Keratinocyte (primary cell): ENCODE results near the gene EXOC4. TPM values are rescaled to one million over a fixed set of nuclear protein-coding genes. Genes with fewer than 3 reads are reported as not detected.

ENCODE experiments used
- DNase-seq: peaks from one replicate; pipeline ENCODE4 v3.0.0-alpha.2; 2011; ENCODE audit warnings: low read depth, missing footprints, low spot score
- FAIRE-seq: peaks from 2 replicates; lab custom pipeline; 2011; peaks lifted over from hg19 to GRCh38; lab: Jason Lieb, UNC
- H2AFZ ChIP-seq: 2 replicates; pipeline ENCODE4 v1.6.0; 2012; ENCODE audit warnings: low read length, control low read depth, inconsistent platforms; ENCODE audit not compliant: control insufficient read depth
- H3K27ac ChIP-seq: 2 replicates; pipeline ENCODE4 v1.5.1; 2011; ENCODE audit warnings: low read length; ENCODE audit not compliant: control insufficient read depth, insufficient read depth
- H3K27me3 ChIP-seq: 3 replicates; pipeline ENCODE4 v1.6.0; 2011; ENCODE audit warnings: low read length; ENCODE audit not compliant: control insufficient read depth, insufficient read depth; ENCODE audit errors: extremely low read depth
- H3K36me3 ChIP-seq, 2 experiments: 2 replicates in 1 of 2; 3 replicates in 1 of 2; pipeline ENCODE4 v1.5.1; 2011; ENCODE audit warnings: low read length in 2 of 2, mild to moderate bottlenecking in 1 of 2; ENCODE audit not compliant: control insufficient read depth in 2 of 2, insufficient read depth in 2 of 2; ENCODE audit errors: extremely low read depth in 1 of 2
- H3K4me1 ChIP-seq: 3 replicates; pipeline ENCODE4 v1.5.1; 2011; ENCODE audit warnings: low read length; ENCODE audit not compliant: control insufficient read depth, insufficient read depth; ENCODE audit errors: extremely low read depth
- H3K4me2 ChIP-seq: 3 replicates; pipeline ENCODE4 v1.6.0; 2011; ENCODE audit warnings: low read depth, low read length; ENCODE audit not compliant: control insufficient read depth, insufficient read depth; ENCODE audit errors: extremely low read depth
- H3K4me3 ChIP-seq, 3 experiments: fragments of 200-600 bp in 1 of 3; sonication (generic) in 1 of 3; 2 replicates in 2 of 3; 3 replicates in 1 of 3; pipeline ENCODE4 v1.5.1; 2011 to 2016; ENCODE audit warnings: low read length in 3 of 3, mild to moderate bottlenecking in 3 of 3, control low read depth in 2 of 3, inconsistent platforms in 1 of 3, low read depth in 1 of 3, mixed read lengths in 1 of 3, mixed run types in 1 of 3, moderate library complexity in 1 of 3; ENCODE audit not compliant: control insufficient read depth in 2 of 3, insufficient read depth in 2 of 3; ENCODE audit errors: extremely low read depth in 1 of 3
- H3K79me2 ChIP-seq: 2 replicates; pipeline ENCODE4 v1.6.0; 2012; ENCODE audit warnings: low read length; ENCODE audit not compliant: control insufficient read depth, insufficient read depth
- H3K9ac ChIP-seq: 3 replicates; pipeline ENCODE4 v1.6.0; 2011; ENCODE audit warnings: low read length; ENCODE audit not compliant: control insufficient read depth, insufficient read depth; ENCODE audit errors: extremely low read depth
- H3K9me1 ChIP-seq: 3 replicates; pipeline ENCODE4 v1.6.0; 2011; ENCODE audit warnings: low read length; ENCODE audit not compliant: control insufficient read depth, insufficient read depth; ENCODE audit errors: extremely low read depth
- H3K9me3 ChIP-seq: 2 replicates; pipeline ENCODE4 v1.5.1; 2012; ENCODE audit warnings: low read depth, low read length; ENCODE audit not compliant: control insufficient read depth
- H4K20me1 ChIP-seq: 3 replicates; pipeline ENCODE4 v1.6.0; 2011; ENCODE audit warnings: low read length; ENCODE audit not compliant: control insufficient read depth, insufficient read depth; ENCODE audit errors: extremely low read depth
- EZH2 ChIP-seq: IDR thresholded peaks from one replicate; pipeline ENCODE4 v1.6.1; 2012; ENCODE audit warnings: inconsistent platforms, mild to moderate bottlenecking, low read length, moderate library complexity
- dilution Hi-C: fragments of 300-500 bp; cut with MboI; formaldehyde crosslinking; loops from one replicate; pipeline ENCODE4 v1.7.0; 2020; ENCODE audit warnings: low sequenced_read_pairs; ENCODE audit not compliant: extremely low pct_ligation_motif_present
- polyA plus RNA-seq, 5 experiments: library from polyadenylated mRNA; depleted of rRNA in 3 of 5; stranded (reverse) in 3 of 5; stranded (forward) in 1 of 5; unstranded in 1 of 5; fragments of >200 nt; gene quantifications; 1 replicate in 1 of 5; 2 replicates in 3 of 5; 3 replicates in 1 of 5; pipeline versions ENCODE4 v1.2.1 to v1.2.3, GENCODE V29; 2011 to 2012; ENCODE audit warnings: missing spikeins in 2 of 5, low read depth in 1 of 5, low replicate concordance in 1 of 5
- TF ChIP-seq, protein P1 (sequence below), 3 experiments: IDR thresholded peaks in 1 of 3; conservative IDR thresholded peaks in 1 of 3; optimal IDR thresholded peaks in 1 of 3; 2 replicates in 2 of 3; 3 replicates in 1 of 3; pipeline versions ENCODE3 to v1.5.1; 2011; ENCODE audit warnings: low read length in 3 of 3, mild to moderate bottlenecking in 3 of 3, moderate library complexity in 2 of 3, control low read depth in 1 of 3, inconsistent platforms in 1 of 3; ENCODE audit not compliant: insufficient read depth in 2 of 3; ENCODE audit errors: extremely low read depth in 1 of 3

Gene EXOC4
- polyA plus RNA-seq, 1 donor (not counting 4 experiments of a cell fraction or from before 2014, with no cell fraction given): 52.6 TPM

DNA sequence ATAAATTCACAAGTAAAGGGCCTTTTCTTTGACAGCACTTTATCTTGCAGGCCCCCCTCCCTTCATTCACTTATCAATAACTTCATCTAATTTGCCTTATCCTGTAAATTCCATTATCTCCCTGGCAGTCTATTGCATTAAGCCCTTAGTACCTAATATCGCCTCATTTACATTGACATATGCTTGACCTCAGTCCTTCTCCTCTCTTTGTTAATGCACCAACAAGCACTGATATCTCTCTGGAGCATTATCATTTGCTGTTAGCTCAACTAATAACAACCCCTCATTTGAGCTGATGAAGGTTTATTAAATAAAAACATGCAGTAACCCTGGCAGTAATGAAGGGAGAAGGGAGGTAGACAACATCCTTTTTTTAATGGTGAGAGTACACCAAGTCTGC lies 46.8 kb downstream of the EXOC4 start:
- no peak overlapping the region for H3K4me3 ChIP-seq
- H3K27ac ChIP-seq: no peak overlapping the region
- no peak overlapping the region for H3K9ac ChIP-seq
- no peak overlapping the region for H2AFZ ChIP-seq
- peaks cover 3% of the 10 kb centered on the region for H3K79me2 ChIP-seq
- H3K9me1 ChIP-seq: no peaks in the 10 kb centered on the region
- FAIRE-seq: no peak
- no peak for TF ChIP-seq EZH2
- TF ChIP-seq, protein P1, sequence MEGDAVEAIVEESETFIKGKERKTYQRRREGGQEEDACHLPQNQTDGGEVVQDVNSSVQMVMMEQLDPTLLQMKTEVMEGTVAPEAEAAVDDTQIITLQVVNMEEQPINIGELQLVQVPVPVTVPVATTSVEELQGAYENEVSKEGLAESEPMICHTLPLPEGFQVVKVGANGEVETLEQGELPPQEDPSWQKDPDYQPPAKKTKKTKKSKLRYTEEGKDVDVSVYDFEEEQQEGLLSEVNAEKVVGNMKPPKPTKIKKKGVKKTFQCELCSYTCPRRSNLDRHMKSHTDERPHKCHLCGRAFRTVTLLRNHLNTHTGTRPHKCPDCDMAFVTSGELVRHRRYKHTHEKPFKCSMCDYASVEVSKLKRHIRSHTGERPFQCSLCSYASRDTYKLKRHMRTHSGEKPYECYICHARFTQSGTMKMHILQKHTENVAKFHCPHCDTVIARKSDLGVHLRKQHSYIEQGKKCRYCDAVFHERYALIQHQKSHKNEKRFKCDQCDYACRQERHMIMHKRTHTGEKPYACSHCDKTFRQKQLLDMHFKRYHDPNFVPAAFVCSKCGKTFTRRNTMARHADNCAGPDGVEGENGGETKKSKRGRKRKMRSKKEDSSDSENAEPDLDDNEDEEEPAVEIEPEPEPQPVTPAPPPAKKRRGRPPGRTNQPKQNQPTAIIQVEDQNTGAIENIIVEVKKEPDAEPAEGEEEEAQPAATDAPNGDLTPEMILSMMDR (optimal IDR thresholded peaks at IDR 0.05 in 1 of 3, IDR thresholded peaks at IDR 0.05 in 1 of 3, conservative IDR thresholded peaks at IDR 0.05 in 1 of 3; ENCODE audit: extremely low read depth in 1 of 3, insufficient read depth in 2 of 3, low read length in 3 of 3): no peak
- no peak for DNase-seq
- H3K4me2 ChIP-seq: no peak overlapping the region
- H3K36me3 ChIP-seq: no peaks in the 10 kb centered on the region
- H3K4me1 ChIP-seq: no peaks in the 10 kb centered on the region
- no peaks in the 10 kb centered on the region for H4K20me1 ChIP-seq
- no peaks in the 10 kb centered on the region for H3K9me3 ChIP-seq
- dilution Hi-C loops: no loop called here
- H3K27me3 ChIP-seq: no peaks in the 10 kb centered on the region

DNA sequence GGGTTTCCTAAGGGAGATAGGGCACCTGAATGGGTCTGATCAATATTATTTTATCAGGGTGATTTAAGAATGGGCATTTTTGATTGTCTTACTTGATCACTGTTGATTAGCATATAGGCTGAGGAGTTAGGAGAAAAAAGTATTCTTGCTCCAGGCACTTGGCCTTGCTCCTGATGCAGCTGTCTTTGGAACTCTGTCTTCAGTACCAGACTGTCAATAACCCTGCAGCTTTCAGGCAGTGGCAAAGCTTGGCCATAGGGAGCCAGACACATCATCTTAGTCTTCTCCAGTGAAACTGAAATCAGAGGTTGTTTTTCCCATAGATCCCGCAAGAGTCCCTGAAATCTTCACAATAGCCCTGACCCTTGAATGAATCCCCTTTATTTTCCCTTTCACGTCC lies 47.2 kb downstream of the EXOC4 start:
- Histone ChIP-seq H3K9me3 (no peaks in the 10 kb centered on the region), H3K9me1 (no peaks in the 10 kb centered on the region), H3K79me2 (peaks cover 3% of the 10 kb centered on the region), H3K27me3 (no peaks in the 10 kb centered on the region), H3K4me3 (no peak overlapping the region), H3K4me2 (no peak overlapping the region), H3K9ac (no peak overlapping the region), H2AFZ (no peak overlapping the region), H3K36me3 (no peaks in the 10 kb centered on the region), H3K27ac (no peak overlapping the region), H4K20me1 (no peaks in the 10 kb centered on the region), H3K4me1 (no peaks in the 10 kb centered on the region)
- dilution Hi-C loops: no loop called here
- TF ChIP-seq, protein P1 (optimal IDR thresholded peaks at IDR 0.05 in 1 of 3, IDR thresholded peaks at IDR 0.05 in 1 of 3, conservative IDR thresholded peaks at IDR 0.05 in 1 of 3; ENCODE audit: extremely low read depth in 1 of 3, insufficient read depth in 2 of 3, low read length in 3 of 3): no peak
- TF ChIP-seq EZH2: no peak
- FAIRE-seq (no peak), DNase-seq (no peak)
